ENCODE data around the gene SH3RF1.
"Not testable (repeated sequence)": the region's sequence is repeated elsewhere in the genome, so short reads cannot be mapped to it uniquely, and the experiment has no call there.

Gene SH3RF1

DNA sequence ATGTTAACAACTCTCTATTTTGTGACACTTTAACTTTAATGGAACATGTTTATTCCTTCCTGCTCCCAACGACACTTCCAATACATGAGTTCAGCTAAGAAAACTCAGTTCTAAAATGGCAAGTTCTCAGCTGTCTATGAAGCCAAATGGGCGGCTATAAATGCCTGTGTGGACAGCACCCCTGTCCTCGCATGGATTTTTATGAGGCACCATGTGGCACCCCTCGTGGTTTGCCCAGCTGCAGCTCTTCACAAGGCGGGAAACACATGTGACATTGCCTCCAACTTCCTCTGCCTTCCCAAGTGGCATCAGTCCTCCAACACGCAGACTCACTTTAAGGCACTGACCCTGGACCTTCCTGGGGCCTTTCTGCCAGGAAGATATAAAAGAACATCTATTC lies 48.0 kb downstream of the SH3RF1 start:
- no peak for DNase-seq

DNA sequence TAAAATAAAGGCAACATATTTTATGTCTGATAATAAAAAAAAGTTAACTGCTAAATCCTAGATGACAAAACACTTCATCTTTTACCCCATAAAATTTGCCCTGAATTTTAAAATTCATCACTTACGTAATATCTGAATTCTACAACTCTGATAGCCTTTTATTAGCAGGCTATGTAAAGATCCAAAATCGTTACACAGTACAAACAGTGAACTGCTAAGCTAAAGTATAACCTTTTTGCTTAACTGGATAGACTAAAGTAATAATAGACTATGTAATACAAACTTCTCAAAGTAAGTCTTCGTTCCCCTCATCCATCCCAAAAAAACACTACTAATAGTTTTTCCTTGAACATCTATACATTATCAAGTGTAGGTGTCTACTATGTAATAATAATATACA lies 49.1 kb downstream of the SH3RF1 start:
- DNase-seq, result no peak

DNA sequence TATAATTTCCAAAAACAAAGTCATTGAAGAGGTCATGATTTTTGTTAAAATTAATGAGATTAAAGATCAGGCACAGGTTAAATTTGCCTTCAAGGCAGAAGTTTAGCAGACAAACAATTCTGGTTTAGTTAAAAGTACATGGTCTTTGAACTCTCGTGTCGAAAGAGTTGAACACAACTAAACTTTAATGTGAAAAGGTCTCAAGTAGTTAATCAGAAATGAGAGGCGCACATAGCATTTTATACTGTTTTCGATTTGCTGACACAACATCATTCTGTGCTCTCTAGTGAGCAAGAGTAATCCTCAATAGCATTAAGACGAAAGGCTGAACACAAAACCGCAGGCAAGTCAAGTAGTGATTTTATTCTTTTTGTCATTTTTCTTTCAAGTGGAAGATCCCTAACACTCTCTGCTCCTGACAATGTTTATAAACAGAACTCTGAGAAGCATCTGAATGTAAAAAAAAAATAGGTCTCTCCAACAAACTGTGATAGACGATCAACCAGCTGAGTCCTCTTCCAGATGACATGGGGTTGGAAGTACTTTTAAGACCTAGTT lies 49.8 kb downstream of the SH3RF1 start:
- DNase-seq, result no peak

DNA sequence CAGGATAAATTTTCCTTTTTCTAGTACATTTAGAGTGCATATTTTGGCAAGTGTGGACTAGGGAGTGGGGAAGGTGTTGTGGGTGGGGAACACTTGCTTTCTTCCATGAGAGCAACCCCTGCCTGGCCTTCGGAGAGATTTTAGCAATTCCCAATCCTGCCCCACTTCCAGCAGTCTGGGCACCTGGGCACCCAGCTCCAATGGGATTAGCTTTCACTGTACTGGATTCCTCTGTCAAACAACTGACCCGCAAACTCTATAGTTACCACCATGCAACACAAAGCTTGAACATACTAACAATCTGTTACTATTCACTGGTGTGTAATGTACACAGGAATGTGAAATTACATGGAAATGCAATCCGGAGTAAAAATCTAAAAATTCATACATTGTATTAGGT lies 50.3 kb downstream of the SH3RF1 start:
- DNase-seq, result no peak

DNA sequence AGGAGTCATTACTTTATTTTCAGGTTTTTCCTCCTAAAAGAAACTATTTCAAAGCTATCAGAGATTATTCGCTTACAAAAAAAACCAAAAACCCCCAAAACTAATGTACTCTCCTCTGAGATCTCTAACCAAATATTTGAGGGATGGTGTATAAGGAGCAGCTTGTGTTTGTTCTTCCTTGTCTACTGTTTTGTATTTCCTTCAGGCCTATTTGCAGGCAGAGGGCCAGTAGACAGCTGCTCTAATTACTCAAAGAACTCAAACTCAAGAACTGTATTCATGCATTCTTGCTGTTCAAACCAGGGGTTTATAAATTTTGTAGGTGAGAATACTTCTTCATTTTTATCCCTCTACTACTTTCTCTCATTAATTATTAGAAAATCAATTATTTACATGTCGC lies 51.3 kb downstream of the SH3RF1 start:
- no peak for DNase-seq

DNA sequence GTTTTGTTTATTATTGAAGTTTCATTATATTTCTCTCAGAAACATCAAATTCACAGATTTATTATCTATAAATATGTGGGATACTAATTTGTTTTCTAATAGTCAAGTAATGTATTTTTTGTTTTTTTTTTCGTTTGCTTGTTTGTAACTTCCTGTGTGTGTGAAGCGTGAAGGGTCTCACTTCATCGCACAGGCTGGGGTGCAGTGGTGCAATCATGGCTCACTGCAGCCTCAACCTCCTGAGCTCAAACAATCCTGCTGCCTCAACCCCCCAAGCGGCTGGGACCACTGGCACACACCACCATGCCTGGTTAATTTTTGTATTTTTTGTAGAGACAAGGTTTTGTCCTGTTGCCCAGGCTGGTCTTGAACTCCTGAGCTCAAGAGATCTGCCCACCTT lies 55.1 kb downstream of the SH3RF1 start:
- no peak for DNase-seq

DNA sequence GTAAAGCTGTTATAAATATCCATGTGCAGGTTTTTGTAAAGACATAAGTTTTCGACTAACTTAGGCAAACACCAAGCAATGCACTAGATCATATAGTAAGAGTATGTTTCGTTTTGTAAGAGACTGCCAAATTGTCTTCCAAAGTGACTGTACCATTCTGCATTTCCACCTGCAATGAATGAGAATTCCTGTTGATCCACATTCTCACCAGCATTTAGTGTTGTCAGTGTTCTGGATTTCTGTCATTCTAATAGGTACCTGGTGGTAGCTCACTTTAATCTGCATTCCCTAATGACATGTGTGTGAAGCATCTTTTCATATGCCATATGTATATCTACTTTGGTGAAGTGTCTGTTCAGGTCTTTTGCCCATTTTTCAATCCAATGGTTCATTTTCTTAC lies 57.8 kb downstream of the SH3RF1 start:
- no peak for DNase-seq

DNA sequence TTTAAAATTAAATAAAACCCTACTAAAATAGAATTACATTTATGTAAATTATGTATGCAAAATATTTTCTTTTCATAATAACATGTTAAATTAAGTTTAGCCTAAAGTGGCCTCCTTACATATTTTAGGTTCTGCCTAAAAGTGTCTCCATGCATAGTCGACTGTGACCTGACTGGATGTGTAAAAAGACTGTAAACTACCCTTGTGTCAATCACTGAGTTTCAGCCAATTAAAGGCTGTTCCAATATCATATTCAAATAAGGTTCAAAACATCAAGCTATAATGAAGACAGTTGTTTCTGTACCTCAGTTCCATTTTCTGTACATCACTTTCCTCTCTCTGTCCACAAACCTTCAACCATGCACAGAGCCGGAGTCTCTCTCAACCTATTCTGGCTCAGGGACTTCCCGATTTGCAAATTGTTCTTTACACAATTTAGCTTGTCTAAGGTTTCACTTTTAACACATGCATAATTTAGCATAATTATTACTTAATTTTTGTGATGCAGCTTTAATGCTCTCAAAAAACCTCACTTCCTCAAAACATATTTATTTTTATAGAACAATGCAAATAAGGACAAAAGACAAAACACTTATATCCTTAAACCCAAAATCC lies 60.1 kb downstream of the SH3RF1 start:
- no peak for DNase-seq

DNA sequence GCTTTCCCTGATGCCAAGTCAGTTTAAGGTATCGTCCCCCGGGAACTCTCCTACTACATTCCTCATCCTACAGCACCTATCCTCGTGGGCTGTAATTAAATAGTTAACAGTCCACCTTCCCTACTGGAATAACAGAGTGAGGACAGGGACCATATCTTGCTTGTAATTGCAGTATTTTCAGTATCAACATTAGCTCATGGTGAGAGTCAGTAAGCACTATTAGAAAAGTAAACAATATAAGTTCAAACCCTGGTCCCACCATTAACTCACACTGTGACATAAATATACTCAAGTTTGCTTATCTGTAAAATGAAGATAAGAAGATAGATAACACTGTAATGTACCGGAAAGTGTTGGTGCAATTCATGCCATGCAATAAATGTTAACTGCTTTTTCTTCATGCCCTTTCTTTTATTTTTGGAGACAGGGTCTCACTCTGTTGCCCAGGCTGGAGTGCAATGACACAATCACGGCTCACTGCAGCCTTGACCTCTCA lies 61.3 kb downstream of the SH3RF1 start:
- DNase-seq, result no peak

DNA sequence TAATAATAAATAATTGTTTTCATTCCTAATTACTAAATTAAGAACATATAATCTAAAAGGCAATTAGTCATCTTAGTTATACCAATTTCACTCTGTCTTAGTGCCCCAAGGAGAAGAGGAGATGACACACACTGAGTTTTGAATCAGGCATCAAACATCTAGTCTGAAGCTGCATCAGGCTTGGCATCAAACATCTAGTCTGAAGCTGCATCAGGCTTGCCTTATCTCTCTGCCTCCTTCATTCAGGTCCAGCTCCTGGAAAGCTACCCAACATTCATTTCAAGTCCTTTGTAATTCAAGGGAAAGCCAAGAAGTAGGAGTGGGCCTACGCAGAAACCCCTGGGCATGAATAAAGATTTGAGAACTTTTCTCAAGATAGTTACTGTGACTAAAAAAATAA lies 62.2 kb downstream of the SH3RF1 start:
- no peak for DNase-seq

DNA sequence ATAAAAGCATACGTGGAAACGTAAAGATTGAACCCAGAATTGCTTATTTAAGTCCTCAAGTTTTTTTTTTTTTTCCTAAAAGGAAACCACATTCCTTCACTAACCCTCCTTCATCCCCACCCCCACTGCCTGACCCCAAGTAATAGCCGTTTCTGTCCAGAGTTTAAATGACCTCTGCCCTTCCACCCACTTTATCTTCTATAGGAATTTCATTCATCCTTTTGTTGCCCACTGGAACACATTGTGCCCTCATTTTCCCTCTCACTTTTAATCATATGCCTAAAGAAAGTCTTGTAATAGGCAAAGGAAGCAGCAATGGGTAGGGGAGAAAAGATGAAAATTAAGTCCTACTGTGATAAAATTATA lies 62.7 kb downstream of the SH3RF1 start:
- no peak for DNase-seq

DNA sequence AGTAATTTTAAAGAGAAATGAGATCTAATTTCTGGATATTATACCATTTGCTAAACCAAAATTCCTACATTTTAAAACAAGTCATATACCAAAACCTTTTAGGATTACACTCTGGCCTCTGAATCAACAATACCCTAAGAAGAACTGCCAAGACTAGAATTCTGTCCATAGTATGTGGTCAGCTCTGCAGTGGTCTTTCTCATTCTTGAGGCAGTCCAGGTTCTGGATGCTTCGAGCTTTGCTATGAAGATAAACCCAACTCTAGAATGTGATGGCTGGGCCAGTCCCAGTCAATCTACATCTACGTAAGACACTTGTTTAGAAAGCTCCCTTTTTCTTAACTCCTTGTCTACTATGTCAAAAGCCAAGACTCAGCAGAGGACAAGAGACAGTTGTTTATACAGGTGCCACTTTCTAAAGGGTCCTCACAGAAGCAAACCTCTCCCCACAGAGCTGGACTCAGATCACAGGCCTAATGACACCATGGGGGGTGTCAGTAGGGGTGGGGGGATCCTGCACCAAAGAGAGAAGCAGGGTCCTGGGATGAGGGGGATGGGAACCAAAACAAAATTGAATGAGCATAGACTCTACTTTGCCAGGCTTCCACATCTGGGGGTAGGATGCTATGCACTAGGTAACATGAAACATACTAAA lies 63.2 kb downstream of the SH3RF1 start:
- DNase-seq, result no peak

DNA sequence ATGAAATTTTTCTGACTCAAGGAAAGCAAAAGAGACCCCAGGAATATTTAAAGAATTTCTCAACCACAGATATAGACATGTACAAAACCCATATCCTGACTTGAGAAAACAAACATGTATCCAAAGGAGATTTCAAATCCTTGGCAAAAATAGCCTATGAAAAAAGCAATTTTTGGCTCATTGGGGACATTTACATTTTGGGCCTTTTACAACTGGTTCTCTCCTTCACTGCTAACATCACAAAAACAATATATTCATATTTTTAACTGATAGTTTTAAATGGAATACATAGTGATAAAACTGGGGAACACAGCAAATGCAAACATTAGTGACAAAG lies 65.0 kb downstream of the SH3RF1 start:
- no peak for DNase-seq

DNA sequence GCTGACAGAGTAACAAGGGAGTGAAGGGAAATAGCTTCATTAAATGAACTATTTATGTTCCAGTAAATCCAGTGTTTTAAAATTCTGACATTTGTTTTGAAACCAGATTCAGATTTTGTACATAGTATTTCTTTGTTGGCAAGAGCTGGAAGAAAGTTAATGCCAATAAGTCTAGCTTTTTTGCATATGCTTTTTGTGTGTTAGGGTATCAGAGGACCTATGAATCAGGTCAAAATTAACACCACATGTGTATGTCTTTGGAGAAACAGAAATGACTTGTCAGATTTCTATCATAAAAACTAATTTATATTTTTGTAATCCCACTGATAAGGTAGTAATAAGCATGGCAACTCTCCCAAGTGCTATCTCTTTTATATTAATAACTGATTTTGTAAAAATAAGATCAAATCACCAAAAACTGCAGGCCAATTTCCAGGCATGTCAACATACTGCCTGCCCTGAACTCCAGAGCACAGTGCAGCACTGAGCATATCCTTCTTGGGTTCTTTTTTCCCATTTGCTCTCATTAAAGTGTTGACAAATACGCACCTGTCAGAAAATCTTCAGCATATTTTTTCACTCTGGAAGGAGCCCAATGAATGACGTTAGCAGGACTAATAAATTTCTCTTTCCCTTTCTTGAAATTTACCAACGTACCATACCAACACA lies 65.5 kb downstream of the SH3RF1 start:
- no peak for DNase-seq

DNA sequence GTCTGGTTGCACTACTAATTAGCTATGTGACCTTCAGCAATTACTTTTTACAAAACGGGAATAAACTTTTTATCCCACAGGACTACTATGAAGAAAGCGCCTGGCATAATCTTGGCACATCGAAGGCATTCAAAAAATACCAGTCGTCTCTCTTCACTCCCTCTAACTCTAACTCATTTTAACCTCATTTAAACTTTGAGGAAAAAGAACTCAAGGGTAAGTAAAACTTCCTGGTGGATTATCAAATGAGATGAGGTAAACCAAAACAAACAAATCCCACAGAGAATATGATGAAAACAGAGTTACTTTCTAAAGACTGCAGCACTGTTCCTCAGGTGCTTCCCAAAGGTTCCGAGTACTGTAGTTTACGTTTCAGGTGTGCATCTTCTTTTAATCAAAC lies 66.9 kb downstream of the SH3RF1 start:
- DNase-seq, result no peak

DNA sequence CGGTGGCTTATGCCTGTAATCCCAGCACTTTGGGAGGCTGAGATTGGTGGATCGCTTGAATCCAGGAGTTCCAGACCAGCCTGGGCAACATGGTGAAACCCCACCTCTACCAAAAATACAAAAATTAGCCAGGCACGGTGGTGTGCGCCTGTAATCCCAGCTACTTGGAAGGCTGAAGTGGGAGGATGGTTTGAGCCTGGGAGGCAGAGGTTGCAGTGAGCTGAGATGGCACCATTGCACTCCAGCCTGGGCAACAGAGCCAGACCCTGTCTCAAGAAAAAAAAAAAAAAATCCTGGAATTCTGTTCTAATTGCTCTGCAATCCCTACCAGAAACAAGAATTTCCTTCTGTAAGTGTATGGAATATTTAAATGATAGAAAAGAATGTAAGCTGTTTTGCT lies 67.5 kb downstream of the SH3RF1 start:
- not testable (repeated sequence) for DNase-seq

DNA sequence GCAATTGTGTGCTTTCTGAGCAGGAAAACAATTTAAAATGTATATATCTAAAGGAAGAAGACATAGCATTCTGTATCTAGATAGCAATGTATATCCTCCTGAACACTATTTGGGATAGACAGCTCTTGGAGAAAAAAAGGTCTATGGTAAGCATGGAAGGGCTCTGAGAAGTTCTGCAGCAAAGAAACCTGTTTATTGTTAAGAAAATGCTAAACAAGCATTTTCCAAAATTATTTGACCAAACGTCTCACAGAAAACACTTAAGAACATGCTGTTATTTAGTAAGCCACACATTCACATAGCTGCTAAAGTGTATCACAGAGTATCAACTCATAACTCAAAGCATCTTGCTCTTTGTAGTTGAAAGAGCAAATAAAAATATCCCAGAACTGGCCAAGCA lies 67.9 kb downstream of the SH3RF1 start:
- no peak for DNase-seq

DNA sequence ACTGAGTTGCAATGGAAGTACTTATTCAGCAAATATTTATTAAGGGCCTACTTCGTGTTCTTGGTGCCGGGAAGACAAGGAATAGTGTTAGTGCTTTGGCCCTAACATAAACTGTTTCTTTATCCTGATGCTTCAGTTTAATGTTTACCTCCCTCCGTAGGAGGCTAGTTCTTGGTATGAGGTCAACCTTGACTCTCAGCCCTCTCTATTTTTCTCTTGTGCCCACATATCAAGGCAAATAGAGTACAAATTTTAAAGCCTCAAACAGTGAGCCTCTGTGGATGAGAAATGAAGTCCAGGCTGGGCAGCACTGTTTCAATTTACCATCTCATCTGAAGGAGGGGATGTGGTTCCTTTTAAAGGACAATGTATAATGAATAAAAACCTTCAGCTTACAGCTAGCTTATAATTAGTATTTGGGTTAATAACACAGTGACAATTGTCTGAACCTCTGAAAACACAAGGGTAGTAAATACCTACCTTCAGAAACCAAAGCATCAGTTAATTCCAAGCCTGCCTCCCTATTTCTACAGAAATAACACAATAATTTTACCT lies 68.5 kb downstream of the SH3RF1 start:
- DNase-seq, result no peak

DNA sequence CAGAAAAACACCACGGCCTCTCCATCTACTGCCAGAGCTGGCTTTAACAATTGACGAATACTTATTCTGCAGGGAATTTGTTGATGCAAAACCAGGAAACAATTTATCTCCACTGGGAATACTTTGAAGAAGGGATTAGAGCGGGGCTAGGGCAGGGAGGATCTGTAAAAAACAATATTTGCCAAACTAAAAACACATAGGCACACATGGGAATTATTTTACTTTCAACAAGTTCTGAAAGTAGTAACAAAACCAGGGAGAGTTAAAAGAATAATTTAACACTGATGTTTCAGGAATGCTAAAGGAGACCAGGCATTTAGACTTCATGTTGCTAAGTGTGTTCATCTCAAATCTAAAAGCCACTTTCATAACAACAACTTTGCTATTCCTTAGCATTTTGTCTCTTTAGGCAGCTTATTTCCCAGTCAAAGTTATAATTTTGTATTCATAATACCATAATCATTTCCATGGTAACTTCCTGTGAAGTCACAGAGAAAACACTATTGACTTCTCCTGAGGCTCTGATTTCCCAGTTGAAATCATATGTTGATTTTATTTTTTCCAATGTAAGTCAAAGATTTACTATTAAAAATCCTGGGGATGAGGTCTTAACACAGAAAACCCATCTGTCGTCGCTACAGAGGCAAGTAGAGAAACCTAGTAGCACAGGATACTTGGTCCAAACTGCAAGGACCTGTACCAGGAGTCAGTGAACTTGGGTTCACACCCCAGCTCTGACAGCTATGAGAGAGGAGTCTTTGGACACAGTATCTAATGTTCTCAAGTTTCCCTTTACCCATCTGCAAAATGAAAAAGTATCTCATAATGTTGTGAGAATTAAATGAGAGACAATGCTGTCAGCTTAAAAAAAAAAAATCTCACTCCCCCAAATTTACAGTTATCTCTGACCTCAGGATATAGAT lies 69.3 kb downstream of the SH3RF1 start:
- no peak for DNase-seq

DNA sequence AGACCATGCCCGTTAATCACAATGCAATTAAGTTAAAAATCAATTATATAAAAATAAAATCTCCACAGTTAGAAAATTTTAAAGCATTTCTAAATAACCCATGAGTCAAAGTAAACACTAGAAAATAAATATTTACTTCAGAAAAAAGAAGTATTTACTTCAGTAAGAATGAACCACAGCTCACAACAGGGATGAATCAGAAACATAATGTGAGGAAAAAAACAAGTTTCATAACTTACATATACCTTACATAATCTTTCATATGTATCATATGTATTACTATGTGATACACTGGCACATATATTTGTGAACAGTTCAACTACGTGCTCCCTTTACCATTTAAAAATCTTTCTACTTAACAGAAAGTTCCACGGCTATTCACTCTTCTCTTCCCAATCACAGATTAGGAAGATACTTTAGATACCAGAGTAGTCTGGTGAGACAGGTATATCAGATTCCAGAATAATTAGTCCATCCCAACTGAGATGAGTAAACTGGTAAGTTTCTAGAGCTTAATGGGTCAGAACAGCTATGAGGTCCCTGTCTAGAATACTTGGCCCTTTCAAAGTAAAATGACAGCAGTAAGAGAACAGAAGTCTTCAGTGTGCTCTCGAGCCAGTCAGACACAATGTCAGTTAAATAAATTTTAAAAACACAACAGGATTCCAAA lies 70.3 kb downstream of the SH3RF1 start:
- DNase-seq, result no peak

DNA sequence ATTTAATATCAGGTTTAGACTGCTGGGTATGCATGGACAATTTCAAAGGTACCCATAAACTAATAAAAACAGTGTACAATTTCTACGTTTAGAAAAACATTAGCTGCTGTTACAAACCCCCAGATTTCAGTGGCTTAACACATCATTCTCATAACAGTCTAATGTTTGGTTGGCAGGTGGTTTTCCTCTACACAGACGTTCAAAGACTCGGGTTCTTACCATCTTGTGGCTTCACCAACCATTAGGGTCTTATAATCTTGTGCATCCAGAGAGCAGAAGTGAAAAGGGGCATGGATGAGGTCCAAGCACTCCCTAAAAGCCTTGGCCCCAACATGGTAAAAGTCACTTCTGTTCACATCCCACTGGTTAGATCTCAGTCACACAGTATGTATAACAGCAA lies 71.6 kb downstream of the SH3RF1 start:
- no peak for DNase-seq

DNA sequence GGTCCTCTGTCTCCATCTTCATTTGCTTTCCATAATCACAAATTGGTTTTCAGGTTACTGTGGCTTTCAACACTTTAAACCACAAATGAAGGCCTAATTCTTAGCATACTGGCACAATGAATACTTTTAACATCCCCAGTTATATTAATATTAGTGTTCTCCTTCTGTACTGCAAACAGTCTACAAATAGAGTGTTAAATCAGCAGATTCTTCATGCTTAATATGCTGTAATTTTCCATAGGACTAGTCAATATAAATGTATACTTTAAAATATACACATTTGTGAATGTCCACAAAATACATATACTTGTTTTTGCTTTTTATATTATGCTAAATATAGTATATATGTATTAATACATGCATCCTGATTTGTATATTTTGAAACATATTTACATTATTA lies 72.6 kb downstream of the SH3RF1 start:
- no peak for DNase-seq
